HG03460 (cell line): ENCODE measurements around the gene PCDHGC4.

Source experiments
- ATAC-seq: cut with Tn5 transposase; IDR thresholded peaks from one replicate; pipeline ENCODE4 v1.9.1; 2021; ENCODE audit not compliant: unreplicated experiment

The PCDHGC4 gene

DNA sequence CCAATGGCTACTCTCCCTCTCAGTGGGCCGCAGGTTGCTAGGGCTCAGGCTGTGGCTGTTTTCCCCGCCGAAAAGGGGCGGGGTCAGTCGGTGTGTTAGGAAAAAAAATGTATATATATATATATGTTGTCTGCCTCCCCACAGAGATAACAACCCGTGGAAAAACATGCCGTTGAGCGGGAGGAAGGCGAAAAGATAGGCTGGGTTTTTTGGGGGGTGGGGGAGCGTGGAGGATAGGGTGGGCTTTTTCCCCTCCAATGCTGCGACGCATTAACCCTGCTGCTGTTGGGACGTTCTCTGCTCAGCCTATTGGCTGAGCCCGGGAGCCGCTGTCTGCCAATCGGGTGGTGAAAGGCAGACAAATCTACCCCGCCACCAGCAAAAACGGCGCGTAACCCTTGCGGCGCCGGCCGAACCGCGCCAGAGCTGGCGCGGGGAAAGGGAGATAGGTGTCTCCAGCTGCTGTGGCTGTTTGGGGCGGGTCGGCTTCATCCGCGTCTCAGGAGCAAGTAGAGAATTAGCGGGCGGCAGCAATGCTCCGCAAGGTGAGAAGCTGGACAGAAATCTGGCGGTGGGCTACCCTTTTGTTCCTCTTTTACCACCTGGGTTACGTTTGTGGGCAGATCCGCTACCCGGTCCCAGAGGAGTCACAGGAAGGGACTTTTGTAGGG, at the start of gene PCDHGC4:
TSS of gene PCDHGC4 (plus strand) at position 390 of the 671 bp plus-strand sequence. CDS start at position 534, 144 bp downstream.
- no peak for ATAC-seq

- ATAC-seq, result no peak
Measured at GRCh38 chr5:141437221-141437620, 47.6 kb upstream of the PCDHGC4 start.

DNA sequence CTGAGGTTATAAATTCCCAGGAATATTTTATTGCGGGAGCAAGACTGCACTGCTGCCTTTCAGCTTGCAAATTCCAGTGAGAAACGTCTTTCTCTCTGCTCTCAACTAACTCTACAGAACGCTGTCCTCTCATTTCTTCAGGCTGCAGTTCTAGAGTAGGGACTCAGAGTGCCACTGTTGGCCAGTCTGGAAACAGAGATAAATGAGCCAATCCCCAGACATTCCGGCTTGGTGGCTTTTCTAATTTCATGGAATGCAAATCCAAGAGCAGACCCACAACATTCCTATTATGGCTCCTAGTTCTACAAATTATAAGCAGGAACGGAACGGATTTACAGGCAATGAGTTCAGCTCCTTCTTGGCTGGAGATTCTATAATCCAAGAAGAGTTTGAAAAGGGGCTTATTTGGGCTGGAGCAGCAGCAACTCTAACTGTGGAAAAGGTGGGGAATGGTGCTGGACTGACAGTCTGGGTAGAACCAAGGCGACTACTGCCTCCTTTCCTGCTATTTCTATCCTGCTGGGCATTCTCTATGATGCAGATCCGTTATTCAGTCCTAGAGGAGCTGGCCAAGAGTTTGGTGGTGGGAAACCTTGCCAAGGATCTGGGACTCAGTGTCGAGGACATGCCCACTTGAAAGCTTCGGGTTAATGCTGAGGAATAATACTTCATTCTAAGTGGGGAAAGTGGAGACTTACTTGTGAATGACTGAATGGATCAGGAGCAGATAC, 45.3 kb upstream of the PCDHGC4 start:
- no peak for ATAC-seq

GRCh38 chr5:141440341-141440740, 44.5 kb upstream of the PCDHGC4 start:
- ATAC-seq, result no peak

- ATAC-seq, result no peak
Measured at GRCh38 chr5:141441571-141442170, 43.2 kb upstream of the PCDHGC4 start.

GRCh38 chr5:141465351-141465750, 19.5 kb upstream of the PCDHGC4 start:
- no peak for ATAC-seq

DNA sequence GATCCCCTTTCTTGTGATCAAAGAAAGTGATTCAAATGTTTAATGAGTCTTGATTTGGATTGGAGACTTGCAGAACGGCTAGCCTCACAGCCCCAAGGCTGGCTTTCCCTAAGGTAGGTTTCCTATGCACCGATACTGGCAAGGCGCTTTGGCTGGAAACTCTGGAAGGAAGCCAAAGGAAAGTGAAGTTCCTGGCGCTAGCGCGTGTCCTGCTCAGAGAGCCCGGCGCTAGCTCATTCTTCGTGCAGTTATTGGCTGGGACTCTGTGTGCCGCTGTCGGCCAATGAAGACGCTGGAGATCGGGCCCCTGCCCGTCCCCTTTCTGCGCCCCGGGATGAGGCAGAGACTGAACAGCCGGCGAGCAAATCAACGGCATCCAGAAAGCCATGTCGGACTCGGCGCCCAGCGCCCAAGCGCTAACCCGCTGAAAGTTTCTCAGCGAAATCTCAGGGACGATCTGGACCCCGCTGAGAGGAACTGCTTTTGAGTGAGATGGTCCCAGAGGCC, 9.2 kb upstream of the PCDHGC4 start, which contains the start of gene PCDHGC3:
TSS of gene PCDHGC3 (plus strand) at position 342 of the 507 bp plus-strand sequence. CDS start at position 493, 151 bp downstream.
- peak; percentile 94 for ATAC-seq

DNA sequence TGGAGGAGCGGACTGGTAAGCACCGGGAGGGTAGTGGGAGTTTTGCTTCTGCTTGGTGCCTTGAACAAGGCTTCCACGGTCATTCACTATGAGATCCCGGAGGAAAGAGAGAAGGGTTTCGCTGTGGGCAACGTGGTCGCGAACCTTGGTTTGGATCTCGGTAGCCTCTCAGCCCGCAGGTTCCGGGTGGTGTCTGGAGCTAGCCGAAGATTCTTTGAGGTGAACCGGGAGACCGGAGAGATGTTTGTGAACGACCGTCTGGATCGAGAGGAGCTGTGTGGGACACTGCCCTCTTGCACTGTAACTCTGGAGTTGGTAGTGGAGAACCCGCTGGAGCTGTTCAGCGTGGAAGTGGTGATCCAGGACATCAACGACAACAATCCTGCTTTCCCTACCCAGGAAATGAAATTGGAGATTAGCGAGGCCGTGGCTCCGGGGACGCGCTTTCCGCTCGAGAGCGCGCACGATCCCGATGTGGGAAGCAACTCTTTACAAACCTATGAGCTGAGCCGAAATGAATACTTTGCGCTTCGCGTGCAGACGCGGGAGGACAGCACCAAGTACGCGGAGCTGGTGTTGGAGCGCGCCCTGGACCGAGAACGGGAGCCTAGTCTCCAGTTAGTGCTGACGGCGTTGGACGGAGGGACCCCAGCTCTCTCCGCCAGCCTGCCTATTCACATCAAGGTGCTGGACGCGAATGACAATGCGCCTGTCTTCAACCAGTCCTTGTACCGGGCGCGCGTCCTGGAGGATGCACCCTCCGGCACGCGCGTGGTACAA, 8.5 kb upstream of the PCDHGC4 start:
- ATAC-seq, result peak; percentile 20

GRCh38 chr5:141477044-141477575, 7.7 kb upstream of the PCDHGC4 start:
- no peak for ATAC-seq

- ATAC-seq, result no peak
Measured at GRCh38 chr5:141477815-141478214, 7.0 kb upstream of the PCDHGC4 start.

DNA sequence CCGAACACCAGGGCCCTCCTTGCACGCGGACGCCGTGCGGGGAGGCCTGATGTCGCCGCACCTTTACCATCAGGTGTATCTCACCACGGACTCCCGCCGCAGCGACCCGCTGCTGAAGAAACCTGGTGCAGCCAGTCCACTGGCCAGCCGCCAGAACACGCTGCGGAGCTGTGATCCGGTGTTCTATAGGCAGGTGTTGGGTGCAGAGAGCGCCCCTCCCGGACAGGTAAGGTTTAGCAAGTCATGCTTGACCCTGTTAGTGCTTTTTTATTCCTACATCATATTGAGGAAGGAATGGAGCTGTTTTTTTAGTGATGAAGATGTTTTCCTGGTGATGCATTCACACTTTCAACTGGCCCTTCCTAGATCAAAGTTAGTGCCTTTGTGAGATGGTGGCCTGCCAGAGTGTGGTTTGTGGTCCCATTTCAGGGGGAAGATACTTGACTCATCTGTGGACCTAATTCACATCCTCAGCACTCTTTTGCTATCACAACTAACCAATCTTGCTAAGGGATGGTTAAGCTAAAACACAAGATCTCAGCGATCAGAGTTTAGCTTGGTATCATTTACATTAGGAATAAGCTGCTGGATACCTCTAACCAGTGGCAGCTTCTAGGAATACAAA, 6.4 kb upstream of the PCDHGC4 start:
- no peak for ATAC-seq

DNA sequence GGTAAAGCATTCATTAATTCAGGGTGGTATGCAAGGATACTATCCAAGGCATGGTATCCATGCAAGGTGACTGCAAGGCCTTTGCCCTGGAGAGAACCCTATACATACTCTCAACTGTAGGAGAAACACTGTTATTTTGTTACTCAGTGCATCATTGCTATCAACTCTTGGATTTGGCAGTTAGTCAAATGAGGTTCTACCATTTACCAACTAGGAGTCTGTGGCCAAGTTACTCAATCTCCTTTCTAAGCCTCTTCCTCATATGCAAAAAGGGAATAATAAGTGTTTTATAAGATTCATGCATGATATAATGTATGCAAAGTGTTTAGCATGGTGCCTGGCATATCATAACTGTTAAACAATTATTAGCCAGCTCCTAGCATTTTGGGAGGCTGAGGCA, 5.1 kb upstream of the PCDHGC4 start:
- no peak for ATAC-seq

GRCh38 chr5:141483902-141484301, 928 bp upstream of the PCDHGC4 start:
- ATAC-seq, result no peak

- no peak for ATAC-seq
Measured at GRCh38 chr5:141484310-141484640, 555 bp upstream of the PCDHGC4 start.

GRCh38 chr5:141485321-141486055, 658 bp downstream of the PCDHGC4 start:
- ATAC-seq, result no peak

DNA sequence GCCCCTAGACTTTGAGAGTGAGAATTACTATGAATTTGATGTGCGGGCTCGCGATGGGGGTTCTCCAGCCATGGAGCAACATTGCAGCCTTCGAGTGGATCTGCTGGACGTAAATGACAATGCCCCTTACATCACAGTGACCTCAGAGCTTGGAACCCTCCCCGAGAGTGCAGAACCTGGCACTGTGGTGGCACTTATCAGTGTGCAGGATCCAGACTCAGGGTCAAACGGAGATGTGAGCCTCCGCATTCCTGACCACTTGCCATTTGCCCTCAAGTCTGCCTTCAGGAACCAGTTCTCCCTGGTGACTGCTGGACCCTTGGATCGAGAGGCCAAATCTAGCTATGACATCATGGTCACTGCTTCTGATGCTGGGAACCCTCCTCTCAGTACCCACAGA, 1.3 kb downstream of the PCDHGC4 start:
- ATAC-seq, result no peak

DNA sequence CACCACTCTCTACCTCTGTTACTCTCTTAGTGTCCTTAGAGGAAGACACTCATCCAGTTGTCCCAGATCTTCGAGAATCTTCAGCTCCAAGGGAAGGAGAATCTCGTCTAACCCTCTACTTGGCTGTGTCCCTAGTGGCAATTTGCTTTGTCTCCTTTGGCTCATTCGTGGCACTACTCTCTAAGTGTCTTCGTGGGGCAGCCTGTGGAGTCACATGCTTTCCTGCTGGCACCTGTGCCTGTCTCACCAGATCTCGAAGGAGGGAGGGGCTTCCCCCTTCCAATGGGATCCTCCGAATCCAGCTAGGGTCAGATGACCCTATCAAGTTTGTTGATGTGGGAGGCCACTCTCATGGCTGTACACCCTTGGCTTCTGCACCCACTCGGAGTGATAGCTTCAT, 2.3 kb downstream of the PCDHGC4 start:
- ATAC-seq, result no peak

DNA sequence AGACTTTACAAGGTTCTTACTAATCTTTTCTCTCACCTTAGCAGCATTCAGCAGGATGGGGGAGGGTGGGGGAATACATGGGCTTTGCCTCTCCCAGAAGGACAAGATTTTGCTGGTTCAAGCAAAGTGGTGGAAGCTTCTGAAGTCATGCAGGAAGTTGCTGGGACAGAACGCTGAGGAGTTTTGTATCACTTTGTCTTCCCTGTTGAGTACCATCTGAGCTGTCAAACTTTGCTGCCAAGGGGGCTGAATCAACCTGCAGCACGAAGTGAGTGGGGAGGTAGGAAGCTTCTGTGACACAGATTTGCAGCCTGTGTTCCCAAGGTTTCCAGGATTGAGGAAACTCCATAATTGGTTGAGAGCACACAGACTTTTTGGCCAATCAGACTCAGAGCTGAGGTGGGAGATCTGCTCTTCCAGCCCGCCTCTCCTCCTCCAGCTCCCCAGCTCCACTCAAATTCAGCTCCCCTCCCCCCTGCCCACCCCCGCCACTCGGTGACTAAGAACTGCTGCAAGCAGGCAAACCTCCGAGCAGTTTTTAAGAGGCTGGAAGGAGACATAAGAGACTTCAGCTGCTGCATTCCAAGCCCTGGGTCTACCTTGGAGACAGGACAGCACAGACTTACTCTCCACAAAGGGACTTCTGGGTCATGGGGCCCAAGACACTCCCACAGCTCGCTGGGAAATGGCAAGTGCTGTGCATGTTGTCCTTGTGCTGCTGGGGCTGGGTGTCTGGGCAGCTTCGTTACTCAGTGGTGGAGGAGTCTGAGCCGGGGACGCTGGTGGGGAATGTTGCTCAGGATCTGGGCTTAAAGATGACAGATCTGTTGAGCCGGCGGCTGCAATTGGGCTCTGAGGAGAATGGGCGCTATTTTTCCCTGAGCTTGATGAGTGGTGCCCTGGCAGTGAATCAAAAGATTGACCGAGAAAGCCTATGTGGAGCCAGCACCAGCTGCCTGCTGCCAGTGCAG, 4.0 kb downstream of the PCDHGC4 start, which contains the start of gene PCDHGC5:
TSS of gene PCDHGC5 (plus strand) at position 491 of the 971 bp plus-strand sequence. CDS start at position 651, 160 bp downstream.
- ATAC-seq, result no peak
